ENCODE data around the gene TP53.

GRCh38 chr17:7633093-7633492 lies 54.2 kb downstream of the TP53 start:
- TF ChIP-seq, protein P1, sequence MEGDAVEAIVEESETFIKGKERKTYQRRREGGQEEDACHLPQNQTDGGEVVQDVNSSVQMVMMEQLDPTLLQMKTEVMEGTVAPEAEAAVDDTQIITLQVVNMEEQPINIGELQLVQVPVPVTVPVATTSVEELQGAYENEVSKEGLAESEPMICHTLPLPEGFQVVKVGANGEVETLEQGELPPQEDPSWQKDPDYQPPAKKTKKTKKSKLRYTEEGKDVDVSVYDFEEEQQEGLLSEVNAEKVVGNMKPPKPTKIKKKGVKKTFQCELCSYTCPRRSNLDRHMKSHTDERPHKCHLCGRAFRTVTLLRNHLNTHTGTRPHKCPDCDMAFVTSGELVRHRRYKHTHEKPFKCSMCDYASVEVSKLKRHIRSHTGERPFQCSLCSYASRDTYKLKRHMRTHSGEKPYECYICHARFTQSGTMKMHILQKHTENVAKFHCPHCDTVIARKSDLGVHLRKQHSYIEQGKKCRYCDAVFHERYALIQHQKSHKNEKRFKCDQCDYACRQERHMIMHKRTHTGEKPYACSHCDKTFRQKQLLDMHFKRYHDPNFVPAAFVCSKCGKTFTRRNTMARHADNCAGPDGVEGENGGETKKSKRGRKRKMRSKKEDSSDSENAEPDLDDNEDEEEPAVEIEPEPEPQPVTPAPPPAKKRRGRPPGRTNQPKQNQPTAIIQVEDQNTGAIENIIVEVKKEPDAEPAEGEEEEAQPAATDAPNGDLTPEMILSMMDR (IDR thresholded peaks at IDR 0.05): no peak
- TF ChIP-seq EP300 (IDR thresholded peaks at IDR 0.05): no peak

Measured in sigmoid colon (tissue), 4 donors.